Mesendoderm (in vitro differentiated cells): Measurements from ENCODE around the gene ABHD2.

Experiments used
- DNase-seq: peaks from one replicate; pipeline ENCODE4 v3.0.0; 2013
- H2AK5ac ChIP-seq: 2 replicates; pipeline ENCODE4 v1.6.1; 2013; ENCODE audit warnings: low read length, inconsistent platforms
- H2BK120ac ChIP-seq: 2 replicates; pipeline ENCODE4 v1.6.1; 2013; ENCODE audit warnings: low read depth, mild to moderate bottlenecking, low read length, moderate library complexity, mixed read lengths
- H2BK15ac ChIP-seq: replicated peaks from 2 replicates; pipeline ENCODE4 v1.6.1; 2013; ENCODE audit warnings: low read depth, mild to moderate bottlenecking, moderate library complexity
- H2BK5ac ChIP-seq: 2 replicates; pipeline ENCODE4 v1.6.1; 2013; ENCODE audit warnings: low read length, inconsistent platforms
- H3K18ac ChIP-seq: 2 replicates; pipeline ENCODE4 v1.6.1; 2013; ENCODE audit warnings: mild to moderate bottlenecking, low read length, mixed read lengths
- H3K23ac ChIP-seq: one replicate; pipeline ENCODE4 v1.6.1; 2013; ENCODE audit warnings: low read length
- H3K27ac ChIP-seq: 2 replicates; pipeline ENCODE4 v1.5.1; 2013; ENCODE audit warnings: low read depth, mild to moderate bottlenecking, inconsistent platforms, low read length, moderate library complexity
- H3K27me3 ChIP-seq: 2 replicates; pipeline ENCODE4 v1.6.1; 2013; ENCODE audit warnings: low read length, control low read depth, mild to moderate bottlenecking, inconsistent platforms; ENCODE audit not compliant: insufficient read depth, poor library complexity
- H3K36me3 ChIP-seq: 2 replicates; pipeline ENCODE4 v1.6.1; 2013; ENCODE audit warnings: low read length, inconsistent platforms; ENCODE audit not compliant: control insufficient read depth, insufficient read depth
- H3K4ac ChIP-seq: one replicate; pipeline ENCODE4 v1.6.1; 2013; ENCODE audit warnings: low read depth, mild to moderate bottlenecking, low read length, moderate library complexity
- H3K4me1 ChIP-seq: 2 replicates; pipeline ENCODE4 v1.6.1; 2013; ENCODE audit warnings: low read depth, low read length, inconsistent platforms; ENCODE audit not compliant: control insufficient read depth
- H3K4me2 ChIP-seq: 2 replicates; pipeline ENCODE4 v1.6.1; 2013; ENCODE audit warnings: low read length
- H3K4me3 ChIP-seq: 2 replicates; pipeline ENCODE4 v1.5.1; 2013; ENCODE audit warnings: mild to moderate bottlenecking, low read length
- H3K56ac ChIP-seq: one replicate; pipeline ENCODE4 v1.6.1; 2013; ENCODE audit warnings: low read length
- H3K79me1 ChIP-seq: 2 replicates; pipeline ENCODE4 v1.6.1; 2013; ENCODE audit warnings: low read length, inconsistent platforms
- H3K79me2 ChIP-seq: 2 replicates; pipeline ENCODE4 v1.6.1; 2013; ENCODE audit warnings: mild to moderate bottlenecking, low read length; ENCODE audit not compliant: control insufficient read depth, insufficient read depth
- H3K9ac ChIP-seq: 2 replicates; pipeline ENCODE4 v1.6.1; 2013; ENCODE audit warnings: low read length, inconsistent platforms
- H4K5ac ChIP-seq: one replicate; pipeline ENCODE4 v1.6.1; 2013; ENCODE audit warnings: low read length
- H4K8ac ChIP-seq: one replicate; pipeline ENCODE4 v1.6.1; 2013; ENCODE audit warnings: low read depth, mild to moderate bottlenecking, control low read depth, low read length, moderate library complexity
- WGBS: extraction: QIAGEN DNeasy Blood & Tissue Kit; methylation state at CpG from one replicate; pipeline ENCODE4 v1.1.7; 2013; ENCODE audit warnings: low lambda C conversion rate, missing lambda C conversion rate; ENCODE audit not compliant: insufficient coverage; ENCODE audit errors: extremely low coverage; 5-methylcytosine and 5-hydroxymethylcytosine counted together

ABHD2 gene

GRCh38 chr15:89103481-89104171 lies 15.4 kb downstream of the ABHD2 start:
- Histone ChIP-seq H2AK5ac (no peak overlapping the region), H2BK15ac (no peak overlapping the region), H4K5ac (no peak overlapping the region), H2BK5ac (no peak overlapping the region), H3K36me3 (no peaks in the 10 kb centered on the region), H3K4me3 (no peak overlapping the region), H3K27ac (no peak overlapping the region), H3K4ac (no peak overlapping the region), H3K27me3 (no peaks in the 10 kb centered on the region), H4K8ac (no peak overlapping the region), H3K23ac (no peak overlapping the region), H2BK120ac (no peak overlapping the region), H3K9ac (no peak overlapping the region), H3K4me1 (no peaks in the 10 kb centered on the region), H3K79me2 (no peaks in the 10 kb centered on the region), H3K56ac (no peak overlapping the region), H3K18ac (no peak overlapping the region), H3K79me1 (peaks cover 5% of the 10 kb centered on the region), H3K4me2 (no peak overlapping the region)
- no peak for DNase-seq
- no CpG with 5 or more reads among the region's 5 CpGs for WGBS

- Histone ChIP-seq H3K56ac (no peak overlapping the region), H3K9ac (no peak overlapping the region), H2AK5ac (no peak overlapping the region), H3K23ac (no peak overlapping the region), H3K79me1 (peaks cover 5% of the 10 kb centered on the region), H3K4ac (no peak overlapping the region), H3K79me2 (no peaks in the 10 kb centered on the region), H2BK15ac (no peak overlapping the region), H3K4me1 (peaks cover 3% of the 10 kb centered on the region), H3K18ac (no peak overlapping the region), H4K8ac (no peak overlapping the region), H3K27ac (no peak overlapping the region), H4K5ac (no peak overlapping the region), H3K4me3 (no peak overlapping the region), H3K4me2 (no peak overlapping the region), H3K27me3 (no peaks in the 10 kb centered on the region), H2BK5ac (no peak overlapping the region), H2BK120ac (no peak overlapping the region), H3K36me3 (no peaks in the 10 kb centered on the region)
- no CpG with 5 or more reads among the region's 9 CpGs for WGBS
- no peak for DNase-seq
These were observed 15.9 kb downstream of the ABHD2 start for GRCh38 chr15:89104172-89104564.

- no peak overlapping the region for H3K56ac ChIP-seq
- no peaks in the 10 kb centered on the region for H3K27me3 ChIP-seq
- no peak overlapping the region for H3K4me2 ChIP-seq
- H3K18ac ChIP-seq = no peak overlapping the region
- no peak overlapping the region for H4K8ac ChIP-seq
- H4K5ac ChIP-seq = no peak overlapping the region
- no peaks in the 10 kb centered on the region for H3K79me2 ChIP-seq
- no peak overlapping the region for H3K4ac ChIP-seq
- no peak overlapping the region for H3K23ac ChIP-seq
- H2BK120ac ChIP-seq = no peak overlapping the region
- no peaks in the 10 kb centered on the region for H3K36me3 ChIP-seq
- H2BK5ac ChIP-seq = no peak overlapping the region
- H2AK5ac ChIP-seq = no peak overlapping the region
- no CpG with 5 or more reads among the region's 4 CpGs for WGBS
- H3K4me1 ChIP-seq = peaks cover 5% of the 10 kb centered on the region
- no peak overlapping the region for H2BK15ac ChIP-seq
- no peak overlapping the region for H3K9ac ChIP-seq
- no peak overlapping the region for H3K4me3 ChIP-seq
- DNase-seq = no peak
- no peak overlapping the region for H3K27ac ChIP-seq
- peaks cover 5% of the 10 kb centered on the region for H3K79me1 ChIP-seq
These were observed 16.9 kb downstream of the ABHD2 start for GRCh38 chr15:89105147-89105546.

GRCh38 chr15:89106200-89106599 lies 17.9 kb downstream of the ABHD2 start:
- no peaks in the 10 kb centered on the region for H3K79me2 ChIP-seq
- H3K4me2 ChIP-seq = no peak overlapping the region
- DNase-seq = no peak
- H2BK5ac ChIP-seq = no peak overlapping the region
- no peak overlapping the region for H3K56ac ChIP-seq
- peaks cover 5% of the 10 kb centered on the region for H3K79me1 ChIP-seq
- H3K9ac ChIP-seq = no peak overlapping the region
- H3K4me3 ChIP-seq = no peak overlapping the region
- no peak overlapping the region for H2AK5ac ChIP-seq
- no peak overlapping the region for H2BK120ac ChIP-seq
- H3K27ac ChIP-seq = no peak overlapping the region
- no peak overlapping the region for H3K23ac ChIP-seq
- WGBS = no CpG with 5 or more reads among the region's 11 CpGs
- H4K5ac ChIP-seq = no peak overlapping the region
- no peaks in the 10 kb centered on the region for H3K36me3 ChIP-seq
- H3K4me1 ChIP-seq = peaks cover 5% of the 10 kb centered on the region
- no peak overlapping the region for H3K18ac ChIP-seq
- H3K4ac ChIP-seq = no peak overlapping the region
- H3K27me3 ChIP-seq = no peaks in the 10 kb centered on the region
- H4K8ac ChIP-seq = no peak overlapping the region
- H2BK15ac ChIP-seq = no peak overlapping the region

GRCh38 chr15:89107984-89108383 lies 19.7 kb downstream of the ABHD2 start:
- H2BK15ac ChIP-seq = no peak overlapping the region
- no CpG with 5 or more reads among the region's 5 CpGs for WGBS
- no peaks in the 10 kb centered on the region for H3K79me2 ChIP-seq
- peaks cover 5% of the 10 kb centered on the region for H3K4me1 ChIP-seq
- no peak overlapping the region for H4K8ac ChIP-seq
- H3K23ac ChIP-seq = no peak overlapping the region
- no peaks in the 10 kb centered on the region for H3K27me3 ChIP-seq
- H3K4me2 ChIP-seq = no peak overlapping the region
- no peak overlapping the region for H3K4ac ChIP-seq
- no peak overlapping the region for H3K9ac ChIP-seq
- H3K18ac ChIP-seq = no peak overlapping the region
- no peak overlapping the region for H2AK5ac ChIP-seq
- H3K56ac ChIP-seq = no peak overlapping the region
- no peak overlapping the region for H4K5ac ChIP-seq
- no peak for DNase-seq
- H2BK5ac ChIP-seq = no peak overlapping the region
- no peak overlapping the region for H3K27ac ChIP-seq
- no peak overlapping the region for H2BK120ac ChIP-seq
- H3K36me3 ChIP-seq = no peaks in the 10 kb centered on the region
- no peaks in the 10 kb centered on the region for H3K79me1 ChIP-seq
- H3K4me3 ChIP-seq = no peak overlapping the region

- no CpG with 5 or more reads among the region's 4 CpGs for WGBS
- Histone ChIP-seq H3K4me1 (peaks cover 7% of the 10 kb centered on the region), H2BK120ac (no peak overlapping the region), H3K36me3 (no peaks in the 10 kb centered on the region), H3K18ac (peak overlapping the region; percentile 78), H3K4me2 (no peak overlapping the region), H3K27ac (no peak overlapping the region), H3K23ac (no peak overlapping the region), H3K79me2 (no peaks in the 10 kb centered on the region), H3K79me1 (no peaks in the 10 kb centered on the region), H2BK15ac (peak overlapping the region; percentile 64), H4K8ac (no peak overlapping the region), H4K5ac (no peak overlapping the region), H3K56ac (no peak overlapping the region), H3K4me3 (no peak overlapping the region), H2AK5ac (no peak overlapping the region), H3K27me3 (no peaks in the 10 kb centered on the region), H3K9ac (no peak overlapping the region), H2BK5ac (no peak overlapping the region), H3K4ac (no peak overlapping the region)
- DNase-seq = no peak
These were observed 20.6 kb downstream of the ABHD2 start for GRCh38 chr15:89108835-89109234.
